Left ventricle myocardium inferior (tissue), 1 donor: ENCODE measurements around the gene CACNB3. TPM values are rescaled to one million over a fixed set of nuclear protein-coding genes. Genes with fewer than 3 reads are reported as not detected.
A peak's percentile ranks its signal among the peaks of the same experiment; 100 is the strongest.

Experiments used
- DNase-seq: peaks from one replicate; pipeline ENCODE4 v3.0.0-alpha.2; 2020
- H3K27ac ChIP-seq: fragments of 200-600 bp; replicated peaks from 2 replicates; pipeline ENCODE4 v1.8.0; 2021
- H3K27me3 ChIP-seq: fragments of 200-600 bp; 2 replicates; pipeline ENCODE4 v1.8.0; 2021; ENCODE audit warnings: low read depth
- H3K36me3 ChIP-seq: fragments of 200-600 bp; 2 replicates; pipeline ENCODE4 v1.8.0; 2021
- H3K4me1 ChIP-seq: fragments of 200-600 bp; 2 replicates; pipeline ENCODE4 v1.8.0; 2021
- H3K4me3 ChIP-seq: fragments of 200-600 bp; 2 replicates; pipeline ENCODE4 v1.8.0; 2021; ENCODE audit warnings: mild to moderate bottlenecking, moderate library complexity
- H3K9me3 ChIP-seq: fragments of 200-600 bp; replicated peaks from 2 replicates; pipeline ENCODE4 v1.8.0; 2021
- CTCF ChIP-seq: fragments of 200-600 bp; IDR thresholded peaks from 2 replicates; pipeline ENCODE4 v1.8.0; 2021; ENCODE audit warnings: antibody characterized with exemption, mild to moderate bottlenecking, borderline replicate concordance
- intact Hi-C: fragments of 100-400 bp; cut with micrococcal nuclease; formaldehyde crosslinking; loops from one replicate; pipeline ENCODE4 v1.11.0; 2022
- total RNA-seq: library from RNA; stranded (reverse); fragmentation: NEBNext Ultra II Directional; extraction: Animal tissue kit (Norgen Biotek cat#: 25700); gene quantifications from one replicate; pipeline ENCODE4 v1.2.1, GENCODE V29; 2021
- donor health status: DM: no; HTN: yes; CAD: no; lungs with severe emphysema.

Gene CACNB3
- total RNA-seq, 1 donor from 2014 or later = 4.8 TPM

GRCh38 chr12:48861111-48861510, 42.8 kb downstream of the CACNB3 start:
- no peak for DNase-seq

GRCh38 chr12:48862760-48863159, 44.5 kb downstream of the CACNB3 start:
- TF ChIP-seq CTCF = no peak
- Histone ChIP-seq H3K4me1 (peaks cover 14% of the 10 kb centered on the region), H3K4me3 (no peak overlapping the region), H3K27ac (no peak overlapping the region), H3K27me3 (peaks cover 4% of the 10 kb centered on the region), H3K9me3 (no peaks in the 10 kb centered on the region), H3K36me3 (no peaks in the 10 kb centered on the region)
- intact Hi-C loops = no loop called here
- DNase-seq = no peak

More at GRCh38 chr12:48861111-48861510, 42.8 kb downstream of the CACNB3 start:
- no peaks in the 10 kb centered on the region for H3K9me3 ChIP-seq
- peaks cover 4% of the 10 kb centered on the region for H3K27me3 ChIP-seq
- TF ChIP-seq CTCF = no peak
- intact Hi-C loops = no loop called here
- H3K4me1 ChIP-seq = peaks cover 12% of the 10 kb centered on the region
- H3K36me3 ChIP-seq = no peaks in the 10 kb centered on the region
- H3K27ac ChIP-seq = no peak overlapping the region
- no peak overlapping the region for H3K4me3 ChIP-seq

- peaks cover 14% of the 10 kb centered on the region for H3K4me1 ChIP-seq
- intact Hi-C loops = no loop called here
- no peak for TF ChIP-seq CTCF
Measured at GRCh38 chr12:48863291-48863690, 45.0 kb downstream of the CACNB3 start.

GRCh38 chr12:48865281-48866051, 47.2 kb downstream of the CACNB3 start, which contains the start of gene RND1:
RND1 (minus strand) TSS chr12:48865870; CDS start chr12:48865767, 103 bp downstream.
- TF ChIP-seq CTCF = peak; percentile 33
- Histone ChIP-seq H3K27me3 (peaks cover 4% of the 10 kb centered on the region), H3K36me3 (no peaks in the 10 kb centered on the region), H3K27ac (peak within 1 kb of the TSS; percentile 40), H3K4me1 (peaks cover 14% of the 10 kb centered on the region), H3K4me3 (peak within 1 kb of the TSS; percentile 73), H3K9me3 (no peaks in the 10 kb centered on the region)
- peak; percentile 85 for DNase-seq
- intact Hi-C loops = no loop called here

More at GRCh38 chr12:48863291-48863690, 45.0 kb downstream of the CACNB3 start:
- Histone ChIP-seq H3K4me3 (no peak overlapping the region), H3K27me3 (peaks cover 4% of the 10 kb centered on the region), H3K9me3 (no peaks in the 10 kb centered on the region), H3K27ac (no peak overlapping the region), H3K36me3 (no peaks in the 10 kb centered on the region)
- DNase-seq = no peak

- intact Hi-C loops = no loop called here
- Histone ChIP-seq H3K4me1 (peaks cover 14% of the 10 kb centered on the region), H3K4me3 (peak overlapping the region; percentile 73), H3K27me3 (peaks cover 4% of the 10 kb centered on the region), H3K36me3 (no peaks in the 10 kb centered on the region), H3K9me3 (no peaks in the 10 kb centered on the region), H3K27ac (peak overlapping the region; percentile 40)
- no peak for TF ChIP-seq CTCF
- DNase-seq = no peak
Measured at GRCh38 chr12:48866052-48866711, 47.9 kb downstream of the CACNB3 start.
